ENCODE data around the gene TRABD.

DNA sequence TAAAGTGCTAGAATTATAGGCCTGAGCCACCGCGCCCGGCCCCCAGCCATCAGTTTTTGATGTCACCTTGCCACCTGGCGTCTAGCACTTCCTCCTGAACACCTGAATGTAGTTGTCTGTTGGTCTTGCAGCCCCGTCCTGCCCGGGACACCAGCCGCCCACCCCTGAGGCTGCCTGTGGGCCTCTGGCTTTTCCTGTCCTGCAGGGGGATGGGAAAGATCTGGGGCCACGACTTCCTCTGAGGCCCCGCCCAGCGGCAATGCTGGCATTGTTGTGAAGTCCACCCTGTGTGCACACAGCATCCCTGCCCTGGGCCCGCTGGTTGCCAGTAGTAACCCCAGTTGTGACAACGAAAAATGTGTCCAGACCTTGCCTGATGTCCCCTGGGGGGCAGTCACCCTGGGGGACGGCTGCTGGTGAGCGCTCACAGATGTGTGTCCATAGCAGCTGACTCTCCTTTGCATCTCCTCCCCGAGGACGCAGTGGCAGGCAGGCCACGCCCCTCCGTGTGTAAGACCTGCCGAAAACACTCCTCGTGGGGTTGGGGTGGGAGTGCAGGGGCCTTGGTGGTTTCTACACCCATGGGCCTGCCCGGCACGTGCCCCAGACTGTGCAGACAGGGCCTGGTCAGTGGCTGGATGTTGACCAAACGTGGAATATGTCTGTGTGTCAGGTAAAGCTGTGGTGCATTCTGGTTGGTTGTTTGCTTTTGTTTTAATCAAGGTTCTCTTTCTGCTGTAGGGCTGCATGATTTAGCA, 21.8 kb downstream of the TRABD start:
- TF ChIP-seq EZH2 (optimal IDR thresholded peaks at IDR 0.05; ENCODE audit: low read depth, low read length) = no peak
- TF ChIP-seq, protein P1, sequence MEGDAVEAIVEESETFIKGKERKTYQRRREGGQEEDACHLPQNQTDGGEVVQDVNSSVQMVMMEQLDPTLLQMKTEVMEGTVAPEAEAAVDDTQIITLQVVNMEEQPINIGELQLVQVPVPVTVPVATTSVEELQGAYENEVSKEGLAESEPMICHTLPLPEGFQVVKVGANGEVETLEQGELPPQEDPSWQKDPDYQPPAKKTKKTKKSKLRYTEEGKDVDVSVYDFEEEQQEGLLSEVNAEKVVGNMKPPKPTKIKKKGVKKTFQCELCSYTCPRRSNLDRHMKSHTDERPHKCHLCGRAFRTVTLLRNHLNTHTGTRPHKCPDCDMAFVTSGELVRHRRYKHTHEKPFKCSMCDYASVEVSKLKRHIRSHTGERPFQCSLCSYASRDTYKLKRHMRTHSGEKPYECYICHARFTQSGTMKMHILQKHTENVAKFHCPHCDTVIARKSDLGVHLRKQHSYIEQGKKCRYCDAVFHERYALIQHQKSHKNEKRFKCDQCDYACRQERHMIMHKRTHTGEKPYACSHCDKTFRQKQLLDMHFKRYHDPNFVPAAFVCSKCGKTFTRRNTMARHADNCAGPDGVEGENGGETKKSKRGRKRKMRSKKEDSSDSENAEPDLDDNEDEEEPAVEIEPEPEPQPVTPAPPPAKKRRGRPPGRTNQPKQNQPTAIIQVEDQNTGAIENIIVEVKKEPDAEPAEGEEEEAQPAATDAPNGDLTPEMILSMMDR (IDR thresholded peaks at IDR 0.05; ENCODE audit: low read length) = no peak
